ENCODE results near the gene DLGAP1. TPM values are rescaled to one million over a fixed set of nuclear protein-coding genes. Genes with fewer than 3 reads are reported as not detected.

DLGAP1 gene
- total and polyA plus RNA-seq, 5 donors, result 0.11 to 0.31 (median 0.20) TPM; not detected in 1

DNA sequence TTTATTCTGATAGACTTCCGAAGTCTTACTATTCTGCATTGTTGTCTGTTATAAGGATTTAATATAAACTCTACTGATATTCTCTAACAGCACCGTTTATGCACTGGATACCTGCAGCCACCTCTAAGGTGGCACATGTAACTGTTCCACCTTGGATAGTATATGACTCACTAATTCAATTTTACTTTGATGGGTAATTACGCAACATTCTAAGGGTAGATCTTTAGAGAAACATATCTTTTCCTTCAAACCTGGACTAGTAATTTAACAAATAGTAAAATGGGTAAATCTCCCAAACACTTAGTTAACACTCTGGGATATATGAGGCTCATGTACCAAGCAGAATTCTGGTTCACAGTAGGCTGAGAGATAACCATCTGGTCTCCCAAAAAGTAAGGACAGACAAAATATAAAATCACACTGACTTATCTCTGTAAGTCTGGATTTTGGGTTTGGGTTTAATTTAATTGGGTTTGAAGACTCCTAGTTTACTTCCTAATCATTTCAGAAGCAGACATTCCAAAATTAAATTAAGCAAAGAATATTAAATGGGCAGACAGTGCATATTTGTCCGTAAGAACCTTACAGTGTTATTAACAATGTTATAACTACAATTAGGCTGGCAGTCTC lies 590.3 kb downstream of the DLGAP1 start:
- Histone ChIP-seq H3K4me3 (ENCODE audit: low read length) (no peak overlapping the region), H3K9me3 (ENCODE audit: control insufficient read depth, low read length) (no peaks in the 10 kb centered on the region), H3K27ac (ENCODE audit: low read length) (no peak overlapping the region), H3K4me1 (ENCODE audit: control insufficient read depth, insufficient read depth, low read length) (peaks cover 2% of the 10 kb centered on the region), H3K27me3 (ENCODE audit: control insufficient read depth, insufficient read depth) (no peaks in the 10 kb centered on the region)
- 93% methylated on average over 4 of the region's 4 CpGs for WGBS
- ATAC-seq (no peak), DNase-seq (no peak)
- intact Hi-C loops (cut with DNase I), result loop anchor here in 1 of 4 donors (10.0 kb wide), 1 partner anchor 90 kb away; no protein-coding TSS in a partner anchor

- H3K4me3 ChIP-seq (ENCODE audit: low read length), result no peak overlapping the region
- intact Hi-C loops (cut with DNase I), result loop anchor here in 1 of 4 donors (10.0 kb wide), 1 partner anchor 89 kb away; no protein-coding TSS in a partner anchor
- 71% methylated on average over 4 of the region's 4 CpGs for WGBS
- H3K9me3 ChIP-seq (ENCODE audit: control insufficient read depth, low read length), result no peaks in the 10 kb centered on the region
- peaks cover 2% of the 10 kb centered on the region for H3K4me1 ChIP-seq (ENCODE audit: control insufficient read depth, insufficient read depth, low read length)
- ATAC-seq (no peak), DNase-seq (no peak)
- no peaks in the 10 kb centered on the region for H3K27me3 ChIP-seq (ENCODE audit: control insufficient read depth, insufficient read depth)
- no peak overlapping the region for H3K27ac ChIP-seq (ENCODE audit: low read length)
Measured at GRCh38 chr18:3863593-3863992, 591.5 kb downstream of the DLGAP1 start.

- Histone ChIP-seq H3K9me3 (ENCODE audit: control insufficient read depth, low read length) (no peaks in the 10 kb centered on the region), H3K4me3 (ENCODE audit: low read length) (no peak overlapping the region), H3K27ac (ENCODE audit: low read length) (no peak overlapping the region), H3K27me3 (ENCODE audit: control insufficient read depth, insufficient read depth) (no peaks in the 10 kb centered on the region), H3K4me1 (ENCODE audit: control insufficient read depth, insufficient read depth, low read length) (peaks cover 2% of the 10 kb centered on the region)
- 83% methylated on average over 4 of the region's 4 CpGs for WGBS
- DNase-seq (no peak), ATAC-seq (no peak)
- intact Hi-C loops (cut with DNase I), result loop anchor here in 1 of 4 donors (10.0 kb wide), 1 partner anchor 88 kb away; no protein-coding TSS in a partner anchor
Measured at GRCh38 chr18:3863006-3863405, 592.1 kb downstream of the DLGAP1 start.

DNA sequence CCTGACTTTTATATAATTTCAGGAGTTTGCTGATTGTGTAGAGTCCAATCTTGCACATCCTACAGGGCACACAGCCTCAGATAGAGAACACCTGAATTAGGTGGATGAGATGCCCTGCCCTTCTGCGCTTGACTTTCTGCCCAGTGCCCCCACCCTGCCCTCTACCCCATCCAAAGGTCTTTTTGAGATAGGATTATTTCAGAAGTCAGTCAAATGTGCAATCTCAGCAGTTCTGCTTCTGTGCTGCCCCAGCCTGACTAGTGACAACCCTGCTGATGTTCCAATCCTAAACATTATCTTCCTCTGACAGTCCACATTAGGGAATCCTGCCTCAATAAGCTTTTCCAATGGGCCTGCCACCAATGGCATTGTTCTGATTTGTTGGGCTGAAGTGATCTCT lies 593.6 kb downstream of the DLGAP1 start:
- Histone ChIP-seq H3K4me1 (ENCODE audit: control insufficient read depth, insufficient read depth, low read length) (no peaks in the 10 kb centered on the region), H3K4me3 (ENCODE audit: low read length) (no peak overlapping the region), H3K9me3 (ENCODE audit: control insufficient read depth, low read length) (no peaks in the 10 kb centered on the region), H3K27ac (ENCODE audit: low read length) (no peak overlapping the region), H3K27me3 (ENCODE audit: control insufficient read depth, insufficient read depth) (no peaks in the 10 kb centered on the region)
- intact Hi-C loops (cut with DNase I), result loop anchor here in 1 of 4 donors (10.0 kb wide), 1 partner anchor 87 kb away; no protein-coding TSS in a partner anchor
- WGBS, result 91% methylated on average over 1 of the region's 1 CpG
- ATAC-seq, result no peak
- no peak for DNase-seq

DNA sequence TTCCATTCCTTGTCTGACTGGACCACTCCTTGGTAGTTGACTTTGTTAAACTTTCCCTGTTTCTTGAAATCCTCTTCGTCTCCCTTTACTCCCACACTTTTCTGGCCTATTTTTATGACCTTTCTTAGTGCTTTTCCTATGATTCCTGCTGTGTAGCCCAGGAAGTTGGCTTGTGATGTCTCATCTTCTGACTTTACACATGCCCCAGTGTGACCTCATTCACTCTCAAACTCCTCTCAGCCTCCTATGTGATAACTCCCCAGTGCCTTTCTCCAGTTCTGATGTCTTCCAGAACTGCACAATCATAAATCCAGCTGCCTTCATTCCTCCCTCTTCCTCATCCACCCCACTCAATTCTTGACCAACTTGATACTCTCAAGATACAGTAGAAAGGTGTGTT lies 597.6 kb downstream of the DLGAP1 start:
- H3K4me1 ChIP-seq (ENCODE audit: control insufficient read depth, insufficient read depth, low read length), result no peaks in the 10 kb centered on the region
- WGBS, result 59% methylated on average over 1 of the region's 1 CpG
- intact Hi-C loops (cut with DNase I), result no loop called here
- no peaks in the 10 kb centered on the region for H3K9me3 ChIP-seq (ENCODE audit: control insufficient read depth, low read length)
- DNase-seq (no peak), ATAC-seq (no peak)
- no peak overlapping the region for H3K4me3 ChIP-seq (ENCODE audit: low read length)
- H3K27me3 ChIP-seq (ENCODE audit: control insufficient read depth, insufficient read depth), result no peaks in the 10 kb centered on the region
- no peak overlapping the region for H3K27ac ChIP-seq (ENCODE audit: low read length)

GRCh38 chr18:3855966-3856365 lies 599.1 kb downstream of the DLGAP1 start:
- Histone ChIP-seq H3K27ac (ENCODE audit: low read length) (no peak overlapping the region), H3K27me3 (ENCODE audit: control insufficient read depth, insufficient read depth) (no peaks in the 10 kb centered on the region), H3K4me1 (ENCODE audit: control insufficient read depth, insufficient read depth, low read length) (no peaks in the 10 kb centered on the region), H3K9me3 (ENCODE audit: control insufficient read depth, low read length) (no peaks in the 10 kb centered on the region), H3K4me3 (ENCODE audit: low read length) (no peak overlapping the region)
- ATAC-seq (no peak), DNase-seq (no peak)
- intact Hi-C loops (cut with DNase I), result no loop called here
- WGBS, result 86% methylated on average over 3 of the region's 3 CpGs

DNA sequence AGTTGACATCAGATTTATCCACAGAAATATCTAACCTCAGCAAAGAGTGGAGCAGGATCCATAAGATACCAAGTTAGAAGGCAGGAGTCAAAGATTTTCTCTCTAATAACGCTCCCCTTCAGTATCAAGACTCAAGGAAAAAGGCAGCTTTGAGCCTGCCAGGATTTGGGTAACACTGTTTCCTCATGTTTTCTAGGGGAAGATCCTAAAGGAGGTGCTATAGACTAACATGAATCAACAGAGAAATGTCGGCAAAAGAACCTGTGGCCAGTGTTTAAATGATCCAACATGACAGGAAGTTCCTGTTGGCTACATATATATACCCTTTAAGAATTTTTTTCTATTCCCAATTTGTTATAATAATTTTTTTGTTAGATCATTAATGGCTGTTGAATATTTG lies 602.8 kb downstream of the DLGAP1 start:
- no peak overlapping the region for H3K4me3 ChIP-seq (ENCODE audit: low read length)

GRCh38 chr18:3851159-3851558 lies 603.9 kb downstream of the DLGAP1 start:
- H3K4me1 ChIP-seq (ENCODE audit: control insufficient read depth, insufficient read depth, low read length), result no peaks in the 10 kb centered on the region
- no peak overlapping the region for H3K4me3 ChIP-seq (ENCODE audit: low read length)
- no peak overlapping the region for H3K27ac ChIP-seq (ENCODE audit: low read length)
- intact Hi-C loops (cut with DNase I), result no loop called here
- no peak for ATAC-seq
- no peak for DNase-seq
- no peaks in the 10 kb centered on the region for H3K9me3 ChIP-seq (ENCODE audit: control insufficient read depth, low read length)
- 93% methylated on average over 2 of the region's 2 CpGs for WGBS
- no peaks in the 10 kb centered on the region for H3K27me3 ChIP-seq (ENCODE audit: control insufficient read depth, insufficient read depth)

More for the DNA sequence above, 602.8 kb downstream of the DLGAP1 start:
- DNase-seq (no peak), ATAC-seq (no peak)
- intact Hi-C loops (cut with DNase I), result no loop called here
- H3K27ac ChIP-seq (ENCODE audit: low read length), result no peak overlapping the region
- no peaks in the 10 kb centered on the region for H3K9me3 ChIP-seq (ENCODE audit: control insufficient read depth, low read length)
- 74% methylated on average over 2 of the region's 2 CpGs for WGBS
- no peaks in the 10 kb centered on the region for H3K4me1 ChIP-seq (ENCODE audit: control insufficient read depth, insufficient read depth, low read length)
- H3K27me3 ChIP-seq (ENCODE audit: control insufficient read depth, insufficient read depth), result no peaks in the 10 kb centered on the region

- no peak overlapping the region for H3K27ac ChIP-seq (ENCODE audit: low read length)
- intact Hi-C loops (cut with DNase I), result no loop called here
- 88% methylated on average over 3 of the region's 3 CpGs for WGBS
- no peak for DNase-seq
- H3K9me3 ChIP-seq (ENCODE audit: control insufficient read depth, low read length), result no peaks in the 10 kb centered on the region
- H3K27me3 ChIP-seq (ENCODE audit: control insufficient read depth, insufficient read depth), result no peaks in the 10 kb centered on the region
- no peak overlapping the region for H3K4me3 ChIP-seq (ENCODE audit: low read length)
- no peak for ATAC-seq
- H3K4me1 ChIP-seq (ENCODE audit: control insufficient read depth, insufficient read depth, low read length), result no peaks in the 10 kb centered on the region
Measured at GRCh38 chr18:3848316-3848715, 606.8 kb downstream of the DLGAP1 start.

GRCh38 chr18:3845161-3845560 lies 609.9 kb downstream of the DLGAP1 start:
- H3K27ac ChIP-seq (ENCODE audit: low read length), result no peak overlapping the region
- H3K27me3 ChIP-seq (ENCODE audit: control insufficient read depth, insufficient read depth), result no peaks in the 10 kb centered on the region
- no peaks in the 10 kb centered on the region for H3K9me3 ChIP-seq (ENCODE audit: control insufficient read depth, low read length)
- DNase-seq (no peak), ATAC-seq (no peak)
- no peak overlapping the region for H3K4me3 ChIP-seq (ENCODE audit: low read length)
- WGBS, result 77% methylated on average over 2 of the region's 2 CpGs
- no peaks in the 10 kb centered on the region for H3K4me1 ChIP-seq (ENCODE audit: control insufficient read depth, insufficient read depth, low read length)
- intact Hi-C loops (cut with DNase I), result no loop called here

DNA sequence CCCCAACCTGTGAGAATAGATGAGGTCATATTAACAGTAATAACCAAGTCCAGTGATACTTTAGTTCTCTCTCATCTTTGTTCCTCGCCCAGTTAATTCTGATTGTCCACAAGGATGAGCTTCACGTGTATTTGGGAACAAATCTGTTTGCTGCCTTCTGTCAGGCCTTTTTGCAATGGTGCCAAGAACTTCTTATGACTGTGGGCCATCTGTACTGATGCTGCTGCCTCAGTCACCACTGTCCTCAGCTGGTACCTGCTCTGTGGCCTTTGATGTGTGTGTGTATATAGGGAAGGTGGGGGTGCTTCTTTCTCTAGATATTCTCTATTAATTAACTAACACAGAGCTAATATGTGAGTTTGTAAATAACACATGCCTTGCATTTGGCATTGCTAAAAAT lies 612.3 kb downstream of the DLGAP1 start:
- no peak for DNase-seq
- Histone ChIP-seq H3K27ac (ENCODE audit: low read length) (no peak overlapping the region), H3K27me3 (ENCODE audit: control insufficient read depth, insufficient read depth) (no peaks in the 10 kb centered on the region), H3K4me3 (ENCODE audit: low read length) (no peak overlapping the region), H3K9me3 (ENCODE audit: control insufficient read depth, low read length) (no peaks in the 10 kb centered on the region), H3K4me1 (ENCODE audit: control insufficient read depth, insufficient read depth, low read length) (no peaks in the 10 kb centered on the region)
- no peak for ATAC-seq
- intact Hi-C loops (cut with DNase I), result no loop called here
- 67% methylated on average over 2 of the region's 2 CpGs for WGBS

GRCh38 chr18:3840766-3841165 lies 614.3 kb downstream of the DLGAP1 start:
- no peak for DNase-seq
- H3K9me3 ChIP-seq (ENCODE audit: control insufficient read depth, low read length), result no peaks in the 10 kb centered on the region
- intact Hi-C loops (cut with DNase I), result no loop called here
- no peak overlapping the region for H3K4me3 ChIP-seq (ENCODE audit: low read length)
- no peak overlapping the region for H3K27ac ChIP-seq (ENCODE audit: low read length)
- no peak for ATAC-seq
- H3K27me3 ChIP-seq (ENCODE audit: control insufficient read depth, insufficient read depth), result peaks cover 2% of the 10 kb centered on the region
- no peaks in the 10 kb centered on the region for H3K4me1 ChIP-seq (ENCODE audit: control insufficient read depth, insufficient read depth, low read length)
- WGBS, result 82% methylated on average over 3 of the region's 3 CpGs
